AG09319 (cell line): ENCODE data around the gene ARL14EP.

Experiments used
- DNase-seq: peaks from one replicate; pipeline ENCODE4 v3.0.0-alpha.2; 2010; ENCODE audit warnings: low read depth; ENCODE audit errors: extremely low read depth
- TF ChIP-seq, protein P1 (sequence below): IDR thresholded peaks from 2 replicates; pipeline ENCODE4 v1.5.1; 2011; ENCODE audit warnings: low read depth, mild to moderate bottlenecking, inconsistent platforms, low read length, moderate library complexity

ARL14EP gene

DNA sequence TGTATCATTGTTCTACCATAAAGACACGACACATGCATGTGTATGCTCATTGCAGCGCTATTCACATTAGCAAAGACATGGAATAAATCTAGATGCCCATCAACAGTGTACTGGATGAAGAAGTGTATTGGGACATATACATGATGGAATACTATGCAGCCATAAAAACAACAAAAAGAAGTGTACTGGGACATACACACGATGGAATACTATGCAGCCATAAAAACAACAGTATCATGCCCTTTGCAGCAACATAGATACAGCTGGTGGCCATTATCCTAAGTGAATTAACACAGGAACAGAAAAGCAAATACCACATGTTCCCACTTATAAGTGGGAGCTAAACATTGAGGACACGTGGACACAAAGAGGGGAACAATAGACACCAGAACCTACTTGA lies 22.7 kb downstream of the ARL14EP start:
- DNase-seq: no peak
- TF ChIP-seq, protein P1, sequence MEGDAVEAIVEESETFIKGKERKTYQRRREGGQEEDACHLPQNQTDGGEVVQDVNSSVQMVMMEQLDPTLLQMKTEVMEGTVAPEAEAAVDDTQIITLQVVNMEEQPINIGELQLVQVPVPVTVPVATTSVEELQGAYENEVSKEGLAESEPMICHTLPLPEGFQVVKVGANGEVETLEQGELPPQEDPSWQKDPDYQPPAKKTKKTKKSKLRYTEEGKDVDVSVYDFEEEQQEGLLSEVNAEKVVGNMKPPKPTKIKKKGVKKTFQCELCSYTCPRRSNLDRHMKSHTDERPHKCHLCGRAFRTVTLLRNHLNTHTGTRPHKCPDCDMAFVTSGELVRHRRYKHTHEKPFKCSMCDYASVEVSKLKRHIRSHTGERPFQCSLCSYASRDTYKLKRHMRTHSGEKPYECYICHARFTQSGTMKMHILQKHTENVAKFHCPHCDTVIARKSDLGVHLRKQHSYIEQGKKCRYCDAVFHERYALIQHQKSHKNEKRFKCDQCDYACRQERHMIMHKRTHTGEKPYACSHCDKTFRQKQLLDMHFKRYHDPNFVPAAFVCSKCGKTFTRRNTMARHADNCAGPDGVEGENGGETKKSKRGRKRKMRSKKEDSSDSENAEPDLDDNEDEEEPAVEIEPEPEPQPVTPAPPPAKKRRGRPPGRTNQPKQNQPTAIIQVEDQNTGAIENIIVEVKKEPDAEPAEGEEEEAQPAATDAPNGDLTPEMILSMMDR: no peak

- peak; percentile 8 for DNase-seq
- TF ChIP-seq, protein P1: peak; percentile 59
Measured at GRCh38 chr11:30346068-30346688, 23.3 kb downstream of the ARL14EP start.

DNA sequence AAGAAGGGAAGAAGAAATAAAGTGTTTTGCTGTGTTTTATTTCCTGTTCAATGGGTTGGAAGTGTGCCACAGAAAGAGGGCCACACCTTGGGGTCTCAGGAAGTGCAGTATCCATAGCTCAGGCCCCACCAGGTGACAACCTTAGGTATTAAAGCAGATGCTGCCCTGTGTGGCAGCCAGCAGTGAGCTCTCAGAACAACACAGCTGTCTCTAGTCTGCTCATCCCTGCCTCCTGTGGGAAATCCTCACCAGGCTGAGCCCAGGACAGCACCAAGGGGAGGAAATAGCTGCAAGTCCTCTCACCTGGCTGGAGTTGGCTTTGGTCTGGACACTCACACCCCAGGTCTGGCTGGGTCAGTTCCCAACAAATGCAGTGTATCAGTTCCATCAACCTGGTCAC lies 25.1 kb downstream of the ARL14EP start:
- TF ChIP-seq, protein P1: no peak
- DNase-seq: no peak

GRCh38 chr11:30349885-30350284 lies 27.0 kb downstream of the ARL14EP start:
- TF ChIP-seq, protein P1: no peak
- DNase-seq: no peak

GRCh38 chr11:30350384-30350783 lies 27.5 kb downstream of the ARL14EP start:
- TF ChIP-seq, protein P1: no peak
- no peak for DNase-seq

- DNase-seq: no peak
- TF ChIP-seq, protein P1: no peak
Measured at GRCh38 chr11:30351061-30351460, 28.2 kb downstream of the ARL14EP start.

- TF ChIP-seq, protein P1: no peak
- DNase-seq: no peak
Measured at GRCh38 chr11:30356391-30356790, 33.5 kb downstream of the ARL14EP start.
